K562 (cell line): ENCODE measurements around the gene GALNT18. TPM values are rescaled to one million over a fixed set of nuclear protein-coding genes. Genes with fewer than 3 reads are reported as not detected.

ENCODE experiments used
- ATAC-seq: fragments of 200-7000 bp; cut with Tn5 transposase; 3 replicates; pipeline ENCODE4 v1.9.1; 2020; ENCODE audit warnings: moderate library complexity
- BruUV-seq: library from RNA; stranded (reverse); fragments of 400-500 nt; replicated peaks from 2 replicates; lab custom pipeline; 2021; lab: Mats Ljungman, UMichigan
- CTCF ChIA-PET: fragments of 300-600 bp; formaldehyde crosslinking; extraction: SDS; loops from one replicate; lab custom pipeline; 2021; ENCODE audit warnings: low intra/inter-chr PET ratio; lab: Yijun Ruan, JAX
- POLR2A ChIA-PET: fragments of 300-600, 350-650 bp; sonication (Branson Sonifier 250); formaldehyde crosslinking; extraction: SDS; loops from one replicate; lab custom pipeline; 2021; ENCODE audit warnings: antibody characterized with exemption, inconsistent platforms; lab: Yijun Ruan, JAX
- DNase-seq, 4 experiments: peaks; one replicate each; pipeline versions ENCODE4 v3.0.0 to v3.0.0-alpha.2; 2011 to 2018; ENCODE audit warnings: low spot score in 3 of 4, mixed read lengths in 3 of 4; ENCODE audit errors: extremely low read depth in 1 of 4
- FAIRE-seq: peaks from 2 replicates; lab custom pipeline; 2011; peaks lifted over from hg19 to GRCh38; lab: Jason Lieb, UNC
- H2AFZ ChIP-seq: 2 replicates; pipeline ENCODE4 v1.6.0; 2011; ENCODE audit warnings: low read depth, low read length, control low read depth, inconsistent platforms
- H3K27ac ChIP-seq: fragments of 200-600 bp; 3 replicates; pipeline ENCODE4 v1.8.0; 2011; ENCODE audit warnings: low read depth, mild to moderate bottlenecking, control low read depth, inconsistent platforms, low read length, moderate library complexity, mixed read lengths; ENCODE audit errors: extremely low read depth
- H3K27me3 ChIP-seq, 2 experiments: fragments of 300-600 bp in 1 of 2; 2 replicates in 1 of 2; 3 replicates in 1 of 2; pipeline versions ENCODE4 v1.6.0 to v1.8.0; 2011; ENCODE audit warnings: inconsistent platforms in 2 of 2, low read length in 2 of 2, mild to moderate bottlenecking in 1 of 2, mixed read lengths in 1 of 2, moderate library complexity in 1 of 2; ENCODE audit not compliant: control insufficient read depth in 2 of 2, insufficient read depth in 2 of 2
- H3K36me3 ChIP-seq: fragments of 300-600 bp; 3 replicates; pipeline ENCODE4 v1.8.0; 2011; ENCODE audit warnings: mild to moderate bottlenecking, low read length, inconsistent platforms; ENCODE audit not compliant: control insufficient read depth, insufficient read depth
- H3K4me1 ChIP-seq, 2 experiments: fragments of 200-600 bp in 1 of 2; replicated peaks in 1 of 2; 2 replicates in 1 of 2; 3 replicates in 1 of 2; pipeline versions ENCODE4 v1.5.1 to v1.8.0; 2011; ENCODE audit warnings: inconsistent platforms in 2 of 2, low read length in 2 of 2, mild to moderate bottlenecking in 1 of 2, mixed read lengths in 1 of 2, moderate library complexity in 1 of 2; ENCODE audit not compliant: control insufficient read depth in 2 of 2, insufficient read depth in 2 of 2
- H3K4me2 ChIP-seq: 2 replicates; pipeline ENCODE4 v1.6.1; 2011; ENCODE audit warnings: low read length, control low read depth, inconsistent platforms, mixed read lengths; ENCODE audit not compliant: insufficient read depth
- H3K4me3 ChIP-seq: fragments of 200-600 bp; sonication (generic), shearing (Covaris generic); 2 replicates; pipeline ENCODE4 v1.5.1; 2016; ENCODE audit warnings: control low read depth, inconsistent platforms
- H3K79me2 ChIP-seq: fragments of 200-600 bp; 3 replicates; pipeline ENCODE4 v1.8.0; 2011; ENCODE audit warnings: low read length, inconsistent platforms; ENCODE audit not compliant: control insufficient read depth, insufficient read depth
- H3K9ac ChIP-seq, 2 experiments: 2 replicates each; pipeline versions ENCODE4 v1.6.0 to v1.6.1; 2011; ENCODE audit warnings: low read depth in 2 of 2, low read length in 2 of 2, control low read depth in 1 of 2, inconsistent platforms in 1 of 2, mild to moderate bottlenecking in 1 of 2, mixed read lengths in 1 of 2; ENCODE audit not compliant: insufficient read depth in 1 of 2
- H3K9me1 ChIP-seq: one replicate; pipeline ENCODE4 v1.6.0; 2011; ENCODE audit warnings: inconsistent platforms, mild to moderate bottlenecking, low read length, moderate library complexity; ENCODE audit not compliant: control insufficient read depth, insufficient read depth
- H3K9me3 ChIP-seq: replicated peaks from 2 replicates; pipeline ENCODE4 v1.5.1; 2011; ENCODE audit warnings: low read depth, low read length, inconsistent platforms; ENCODE audit not compliant: control insufficient read depth, insufficient read depth
- H4K20me1 ChIP-seq: replicated peaks from 2 replicates; pipeline ENCODE4 v1.6.1; 2011; ENCODE audit warnings: low read length, inconsistent platforms, mixed read lengths; ENCODE audit not compliant: control insufficient read depth, insufficient read depth
- BCOR ChIP-seq: fragments of 450-650 bp; IDR thresholded peaks from 2 replicates; pipeline ENCODE4 v1.6.1; 2016
- ETV1 ChIP-seq: fragments of 450-650 bp; conservative IDR thresholded peaks from 2 replicates; pipeline ENCODE4 v1.6.1; 2016; ENCODE audit warnings: missing genetic modification characterization, control low read depth, low read depth, missing compliant biosample characterization
- HDGF ChIP-seq: fragments of 450-650 bp; IDR thresholded peaks from 2 replicates; pipeline ENCODE4 v1.6.1; 2016
- HNRNPL ChIP-seq: fragments of 200-400 bp; formaldehyde crosslinking; IDR thresholded peaks from 2 replicates; pipeline ENCODE4 v1.6.1; 2017; ENCODE audit warnings: low read depth, mild to moderate bottlenecking, low read length
- HOXB6 ChIP-seq: fragments of 250-450 bp; sonication (Bioruptor Pico); IDR thresholded peaks from 2 replicates; pipeline ENCODE4 v1.5.1; 2022; ENCODE audit warnings: mild to moderate bottlenecking, borderline replicate concordance
- KAT8 ChIP-seq: fragments of 450-650 bp; IDR thresholded peaks from 2 replicates; pipeline ENCODE4 v1.6.1; 2016; ENCODE audit warnings: low read depth, mild to moderate bottlenecking
- MCM3 ChIP-seq: fragments of 450-650 bp; IDR thresholded peaks from 2 replicates; pipeline ENCODE4 v1.6.1; 2016
- MECOM ChIP-seq: fragments of 250-450 bp; sonication (Bioruptor Pico); IDR thresholded peaks from 2 replicates; pipeline ENCODE4 v1.8.0; 2022; ENCODE audit warnings: inconsistent platforms
- MED1 ChIP-seq: sonication (generic); formaldehyde crosslinking; IDR thresholded peaks from 2 replicates; pipeline ENCODE4 v1.8.1; 2023; ENCODE audit warnings: missing genetic modification reagents, borderline replicate concordance
- SAFB2 ChIP-seq: fragments of 200-400 bp; formaldehyde crosslinking; IDR thresholded peaks from 2 replicates; pipeline ENCODE4 v1.6.1; 2018; ENCODE audit warnings: borderline replicate concordance, low read length, low read depth, moderate library complexity; ENCODE audit not compliant: severe bottlenecking
- TCF7 ChIP-seq: sonication (generic); IDR thresholded peaks from 2 replicates; pipeline ENCODE4 v1.6.1; 2016; ENCODE audit warnings: antibody characterized with exemption, borderline replicate concordance
- YBX1 ChIP-seq: fragments of 450-650 bp; IDR thresholded peaks from 2 replicates; pipeline ENCODE4 v1.7.1; 2016; ENCODE audit warnings: mild to moderate bottlenecking
- ZNF347 ChIP-seq: fragments of 450-650 bp; formaldehyde crosslinking; IDR thresholded peaks from 2 replicates; pipeline ENCODE4 v1.4.0; 2020; ENCODE audit warnings: low read depth, mild to moderate bottlenecking, moderate library complexity
- ZNF444 ChIP-seq: fragments of 250-450 bp; sonication (Bioruptor Pico); IDR thresholded peaks from 2 replicates; pipeline ENCODE4 v1.4.0; 2020; ENCODE audit warnings: mild to moderate bottlenecking, moderate library complexity
- ZNF584 ChIP-seq: fragments of 200-800 bp; sonication (Bioruptor generic); IDR thresholded peaks from 2 replicates; pipeline ENCODE4 v1.6.1; 2016; ENCODE audit warnings: low read depth, mild to moderate bottlenecking, missing genetic modification characterization, missing compliant biosample characterization
- WGBS: fragments of 100-300 bp; shearing (Covaris generic); methylation state at CpG from one replicate; pipeline ENCODE4 v1.1.6; 2016; ENCODE audit warnings: low coverage, mixed read lengths; ENCODE audit not compliant: insufficient coverage; ENCODE audit errors: missing lambda C conversion rate; 5-methylcytosine and 5-hydroxymethylcytosine counted together
- in situ Hi-C: fragments of 300-500 bp; cut with MboI; formaldehyde crosslinking; loops from 4 replicates; pipeline ENCODE4 v1.15.0; 2018; ENCODE audit warnings: inconsistent platforms, mixed read lengths
- intact Hi-C: fragments of 100-400 bp; cut with micrococcal nuclease; formaldehyde crosslinking; loops from 2 replicates; pipeline ENCODE4 v1.14.2; 2022
- polyA plus RNA-seq, 8 experiments: library from polyadenylated mRNA; depleted of rRNA in 4 of 8; stranded (reverse) in 5 of 8; unstranded in 3 of 8; fragments of >200 nt; fragmentation: Nextera tagmentation in 2 of 8; fragmentation: Illumina TruSeq in 1 of 8; extraction: Ambion mirVana in 2 of 8; extraction: Trizol in 1 of 8; gene quantifications; 2 replicates each; pipeline versions ENCODE4 v1.2.1 to v1.2.3, GENCODE V29; 2011 to 2014; ENCODE audit warnings: inconsistent platforms in 1 of 8, missing spikeins in 1 of 8
- total RNA-seq, 7 experiments: library from RNA; depleted of rRNA in 6 of 7; stranded (reverse); fragments of >200 nt in 6 of 7; fragmentation: Illumina TruSeq in 2 of 7; extraction: Trizol in 2 of 7; gene quantifications; 2 replicates each; pipeline versions ENCODE4 v1.2.1 to v1.2.3, GENCODE V29; 2011 to 2021; ENCODE audit warnings: low replicate concordance in 1 of 7
- TF ChIP-seq, protein P1 (sequence below): fragments of 250-450 bp; sonication (Bioruptor Pico); IDR thresholded peaks from 2 replicates; pipeline ENCODE4 v1.9.0; 2021; ENCODE audit warnings: mild to moderate bottlenecking, inconsistent platforms
- TF ChIP-seq, protein P2 (sequence below): fragments of 150-350 bp; conservative IDR thresholded peaks from 2 replicates; pipeline ENCODE4 v1.6.1; 2014; ENCODE audit warnings: low read length

GALNT18 gene
- total and polyA plus RNA-seq, 9 of the 15 experiments (the other 6 are each of a cell fraction or from before 2014, with no cell fraction given) = not detected

DNA sequence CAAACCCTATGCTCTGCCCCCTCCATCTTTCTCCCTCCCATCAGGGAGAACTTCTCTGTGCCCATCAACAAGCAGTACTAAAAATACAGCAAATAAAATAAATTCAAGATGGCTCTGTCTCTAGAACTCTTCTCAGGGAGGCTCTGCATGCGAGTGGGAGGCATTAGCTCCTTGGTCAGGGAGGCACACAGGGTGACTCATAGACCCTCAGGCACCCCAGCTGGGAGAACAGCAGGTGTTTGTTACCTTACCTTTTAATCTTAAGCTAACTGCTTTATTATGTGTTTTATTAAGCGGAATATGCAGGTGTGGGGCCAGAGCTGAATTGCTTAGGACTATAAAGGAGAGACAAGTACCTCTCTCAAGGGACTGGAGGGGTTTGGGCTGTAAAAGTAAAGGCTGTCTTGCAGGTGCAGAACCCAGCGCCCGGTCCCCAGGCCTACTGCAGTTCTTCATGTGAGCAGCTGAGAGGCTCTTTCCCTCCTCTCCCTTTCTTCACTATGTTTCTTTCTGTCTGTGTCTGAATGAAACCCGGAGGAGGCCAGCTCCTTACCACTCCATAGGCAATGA is 289.6 kb downstream of the GALNT18 start:
- intact Hi-C loops = no loop called here
- Histone ChIP-seq H3K9me1 (no peaks in the 10 kb centered on the region), H2AFZ (no peak overlapping the region), H3K27me3 (peaks cover 3 to 25% of the 10 kb centered on the region in 2 experiments; a peak in 4 of 5 replicates), H3K4me3 (no peak overlapping the region), H3K9me3 (no peaks in the 10 kb centered on the region), H3K4me2 (no peak overlapping the region), H3K9ac (no peak overlapping the region), H3K27ac (no peak overlapping the region), H4K20me1 (no peaks in the 10 kb centered on the region), H3K79me2 (no peaks in the 10 kb centered on the region), H3K36me3 (no peaks in the 10 kb centered on the region), H3K4me1 (no peaks in the 10 kb centered on the region)
- FAIRE-seq = no peak
- BruUV-seq = no TSS peak
- no peak for ATAC-seq
- 0% methylated on average over 5 of the region's 5 CpGs for WGBS
- in situ Hi-C loops = no loop called here
- POLR2A ChIA-PET = interaction anchor here (1.3 kb wide), 1 partner anchor 20 kb away, joined by 3 read pairs; no protein-coding TSS in a partner anchor
- no peak for DNase-seq
- CTCF ChIA-PET = no interaction called here
- TF ChIP-seq ZNF584 (CRISPR knock-in tag) (no peak), HDGF (no peak), ETV1 (tag) (no peak), MCM3 (no peak), ZNF444 (CRISPR knock-in tag) (no peak), ZNF347 (CRISPR knock-in tag) (no peak), MECOM (no peak), TCF7 (no peak), YBX1 (no peak), HOXB6 (CRISPR knock-in tag) (no peak), SAFB2 (no peak), BCOR (no peak), MED1 (no peak), KAT8 (no peak), HNRNPL (no peak)
- TF ChIP-seq, protein P1, sequence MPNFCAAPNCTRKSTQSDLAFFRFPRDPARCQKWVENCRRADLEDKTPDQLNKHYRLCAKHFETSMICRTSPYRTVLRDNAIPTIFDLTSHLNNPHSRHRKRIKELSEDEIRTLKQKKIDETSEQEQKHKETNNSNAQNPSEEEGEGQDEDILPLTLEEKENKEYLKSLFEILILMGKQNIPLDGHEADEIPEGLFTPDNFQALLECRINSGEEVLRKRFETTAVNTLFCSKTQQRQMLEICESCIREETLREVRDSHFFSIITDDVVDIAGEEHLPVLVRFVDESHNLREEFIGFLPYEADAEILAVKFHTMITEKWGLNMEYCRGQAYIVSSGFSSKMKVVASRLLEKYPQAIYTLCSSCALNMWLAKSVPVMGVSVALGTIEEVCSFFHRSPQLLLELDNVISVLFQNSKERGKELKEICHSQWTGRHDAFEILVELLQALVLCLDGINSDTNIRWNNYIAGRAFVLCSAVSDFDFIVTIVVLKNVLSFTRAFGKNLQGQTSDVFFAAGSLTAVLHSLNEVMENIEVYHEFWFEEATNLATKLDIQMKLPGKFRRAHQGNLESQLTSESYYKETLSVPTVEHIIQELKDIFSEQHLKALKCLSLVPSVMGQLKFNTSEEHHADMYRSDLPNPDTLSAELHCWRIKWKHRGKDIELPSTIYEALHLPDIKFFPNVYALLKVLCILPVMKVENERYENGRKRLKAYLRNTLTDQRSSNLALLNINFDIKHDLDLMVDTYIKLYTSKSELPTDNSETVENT = no peak
- TF ChIP-seq, protein P2, sequence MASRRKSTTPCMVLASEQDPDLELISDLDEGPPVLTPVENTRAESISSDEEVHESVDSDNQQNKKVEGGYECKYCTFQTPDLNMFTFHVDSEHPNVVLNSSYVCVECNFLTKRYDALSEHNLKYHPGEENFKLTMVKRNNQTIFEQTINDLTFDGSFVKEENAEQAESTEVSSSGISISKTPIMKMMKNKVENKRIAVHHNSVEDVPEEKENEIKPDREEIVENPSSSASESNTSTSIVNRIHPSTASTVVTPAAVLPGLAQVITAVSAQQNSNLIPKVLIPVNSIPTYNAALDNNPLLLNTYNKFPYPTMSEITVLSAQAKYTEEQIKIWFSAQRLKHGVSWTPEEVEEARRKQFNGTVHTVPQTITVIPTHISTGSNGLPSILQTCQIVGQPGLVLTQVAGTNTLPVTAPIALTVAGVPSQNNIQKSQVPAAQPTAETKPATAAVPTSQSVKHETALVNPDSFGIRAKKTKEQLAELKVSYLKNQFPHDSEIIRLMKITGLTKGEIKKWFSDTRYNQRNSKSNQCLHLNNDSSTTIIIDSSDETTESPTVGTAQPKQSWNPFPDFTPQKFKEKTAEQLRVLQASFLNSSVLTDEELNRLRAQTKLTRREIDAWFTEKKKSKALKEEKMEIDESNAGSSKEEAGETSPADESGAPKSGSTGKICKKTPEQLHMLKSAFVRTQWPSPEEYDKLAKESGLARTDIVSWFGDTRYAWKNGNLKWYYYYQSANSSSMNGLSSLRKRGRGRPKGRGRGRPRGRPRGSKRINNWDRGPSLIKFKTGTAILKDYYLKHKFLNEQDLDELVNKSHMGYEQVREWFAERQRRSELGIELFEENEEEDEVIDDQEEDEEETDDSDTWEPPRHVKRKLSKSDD = no peak
